Large intestine (tissue), 3 donors: ENCODE data around the gene CFAP299. TPM values are rescaled to one million over a fixed set of nuclear protein-coding genes. Genes with fewer than 3 reads are reported as not detected.
A peak's percentile ranks its signal among the peaks of the same experiment; 100 is the strongest.

Experiments
- DNase-seq, 2 donors: peaks; one replicate each; pipeline versions ENCODE4 v3.0.0 to v3.0.0-alpha.2; 2013
- H3K27ac ChIP-seq: one replicate; pipeline ENCODE4 v1.5.1; 2013; ENCODE audit warnings: low read length
- H3K27me3 ChIP-seq: 2 replicates; pipeline ENCODE4 v1.6.1; 2013; ENCODE audit warnings: low read length; ENCODE audit not compliant: control insufficient read depth, insufficient read depth
- H3K36me3 ChIP-seq: 2 replicates; pipeline ENCODE4 v1.6.1; 2013; ENCODE audit warnings: low read length; ENCODE audit not compliant: control insufficient read depth, insufficient read depth
- H3K4me1 ChIP-seq: one replicate; pipeline ENCODE4 v1.6.1; 2013; ENCODE audit warnings: low read length; ENCODE audit not compliant: control insufficient read depth, insufficient read depth
- H3K4me3 ChIP-seq: one replicate; pipeline ENCODE4 v1.5.1; 2013; ENCODE audit warnings: low read length
- H3K9me3 ChIP-seq: one replicate; pipeline ENCODE4 v1.6.1; 2013; ENCODE audit warnings: mild to moderate bottlenecking, low read depth, low read length, moderate library complexity; ENCODE audit not compliant: control insufficient read depth
- WGBS: methylation state at CpG from one replicate; pipeline ENCODE4 v1.1.5; 2013; ENCODE audit warnings: low lambda C conversion rate; ENCODE audit not compliant: insufficient coverage; 5-methylcytosine and 5-hydroxymethylcytosine counted together
- polyA plus RNA-seq: library from polyadenylated mRNA; unstranded; fragments of 120-200 nt; gene quantifications from one replicate; pipeline ENCODE4 v1.2.1, GENCODE V29; 2013

Gene CFAP299
- polyA plus RNA-seq, 1 donor = 0.16 TPM

DNA sequence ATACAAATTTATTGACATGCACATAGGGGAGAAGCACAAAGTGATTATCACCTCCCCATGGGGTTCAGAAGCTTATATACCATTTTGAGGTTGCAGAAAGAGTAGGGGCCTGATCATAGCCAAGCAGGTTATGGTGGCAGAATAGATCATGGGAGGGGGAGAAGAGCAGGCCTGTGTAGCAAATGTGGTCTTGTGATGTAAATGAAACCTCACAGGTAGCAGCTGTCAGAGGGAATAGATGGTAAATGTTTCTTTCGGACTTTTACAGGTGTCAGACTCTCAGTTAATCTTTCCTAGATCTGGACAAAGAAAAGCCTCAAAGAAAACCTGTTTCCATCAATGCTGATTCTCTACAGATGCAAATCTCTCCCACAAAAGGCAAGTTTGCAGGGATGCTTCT lies 84.4 kb downstream of the CFAP299 start:
- Histone ChIP-seq H3K27me3 (no peaks in the 10 kb centered on the region), H3K4me1 (no peaks in the 10 kb centered on the region), H3K27ac (no peak overlapping the region), H3K9me3 (no peaks in the 10 kb centered on the region), H3K4me3 (no peak overlapping the region), H3K36me3 (no peaks in the 10 kb centered on the region)
- peak in 1 of 2 donors; percentile 20 for DNase-seq
- WGBS = 50% methylated on average over 1 of the region's 1 CpG

GRCh38 chr4:80420638-80421037 lies 85.1 kb downstream of the CFAP299 start:
- Histone ChIP-seq H3K27me3 (no peaks in the 10 kb centered on the region), H3K4me3 (no peak overlapping the region), H3K4me1 (no peaks in the 10 kb centered on the region), H3K9me3 (no peaks in the 10 kb centered on the region), H3K27ac (no peak overlapping the region), H3K36me3 (no peaks in the 10 kb centered on the region)
- no CpG with 5 or more reads among the region's 1 CpG for WGBS
- DNase-seq = no peak

- 100% methylated on average over 1 of the region's 1 CpG for WGBS
- H3K9me3 ChIP-seq = no peaks in the 10 kb centered on the region
- no peaks in the 10 kb centered on the region for H3K27me3 ChIP-seq
- no peaks in the 10 kb centered on the region for H3K4me1 ChIP-seq
- no peak overlapping the region for H3K4me3 ChIP-seq
- DNase-seq = no peak
- no peaks in the 10 kb centered on the region for H3K36me3 ChIP-seq
- H3K27ac ChIP-seq = no peak overlapping the region
These were observed 87.3 kb downstream of the CFAP299 start for GRCh38 chr4:80422727-80423404.

DNA sequence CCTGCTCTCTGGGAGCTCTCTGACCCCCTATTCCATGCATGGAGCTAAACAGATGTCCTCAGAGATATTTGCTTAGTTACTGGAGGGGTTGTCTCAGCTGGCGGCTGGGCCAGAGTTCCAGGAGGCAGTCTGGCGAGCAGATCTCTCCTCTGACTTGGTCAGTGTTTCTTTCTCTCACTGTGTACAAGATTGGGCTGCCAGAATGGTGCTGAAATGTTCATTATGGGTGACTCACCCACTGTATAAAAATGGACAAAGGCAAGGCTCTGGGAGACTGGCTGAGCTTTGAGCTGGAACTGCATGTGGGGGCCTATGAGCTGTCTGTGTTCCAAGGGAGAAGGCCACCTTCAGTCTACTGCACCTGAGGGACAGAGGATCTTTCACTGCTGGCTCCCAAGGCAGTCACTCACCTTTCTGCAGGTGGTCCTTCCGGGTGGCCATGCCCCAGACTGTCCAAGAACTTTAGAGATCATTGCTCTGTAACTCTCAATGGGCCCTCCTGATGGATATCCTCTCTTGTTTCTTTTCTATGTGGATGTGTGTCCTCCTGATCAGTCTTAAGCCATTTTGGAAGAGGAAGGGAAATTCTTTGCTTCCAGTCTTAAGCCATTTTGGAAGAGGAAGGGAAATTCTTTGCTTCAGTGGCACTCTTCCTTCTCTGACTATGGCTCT lies 88.2 kb downstream of the CFAP299 start:
- no peak overlapping the region for H3K4me3 ChIP-seq
- no peaks in the 10 kb centered on the region for H3K36me3 ChIP-seq
- H3K4me1 ChIP-seq = no peaks in the 10 kb centered on the region
- WGBS = no CpG with 5 or more reads among the region's 3 CpGs
- H3K27me3 ChIP-seq = no peaks in the 10 kb centered on the region
- DNase-seq = no peak
- H3K9me3 ChIP-seq = no peaks in the 10 kb centered on the region
- no peak overlapping the region for H3K27ac ChIP-seq

DNA sequence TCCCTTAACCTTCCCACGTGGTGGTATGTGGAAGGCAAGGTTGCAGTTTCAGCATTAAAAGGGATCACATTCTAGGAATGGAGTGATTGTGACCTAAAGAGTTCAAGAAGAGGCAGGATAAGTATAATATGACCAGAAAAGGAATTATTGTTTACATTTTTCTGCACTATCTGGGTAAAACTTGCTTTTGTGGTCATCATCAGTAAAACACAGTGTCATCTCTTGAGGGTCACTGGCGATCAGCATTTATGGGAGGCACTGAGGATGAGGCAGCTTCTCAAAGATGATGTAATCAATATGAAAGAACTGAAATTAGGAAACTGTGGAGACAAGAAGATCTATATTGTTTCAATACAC lies 88.7 kb downstream of the CFAP299 start:
- no peak for DNase-seq
- no CpG with 5 or more reads among the region's 2 CpGs for WGBS
- Histone ChIP-seq H3K4me1 (no peaks in the 10 kb centered on the region), H3K27me3 (no peaks in the 10 kb centered on the region), H3K9me3 (no peaks in the 10 kb centered on the region), H3K4me3 (no peak overlapping the region), H3K27ac (no peak overlapping the region), H3K36me3 (no peaks in the 10 kb centered on the region)

- WGBS = no CpG with 5 or more reads among the region's 4 CpGs
- H3K4me1 ChIP-seq = no peaks in the 10 kb centered on the region
- H3K27ac ChIP-seq = no peak overlapping the region
- peak in 1 of 2 donors; percentile 20 for DNase-seq
- no peaks in the 10 kb centered on the region for H3K36me3 ChIP-seq
- H3K4me3 ChIP-seq = no peak overlapping the region
- H3K9me3 ChIP-seq = no peaks in the 10 kb centered on the region
- H3K27me3 ChIP-seq = no peaks in the 10 kb centered on the region
These were observed 89.9 kb downstream of the CFAP299 start for GRCh38 chr4:80425124-80426100.

- Histone ChIP-seq H3K36me3 (no peaks in the 10 kb centered on the region), H3K4me3 (no peak overlapping the region), H3K27ac (no peak overlapping the region), H3K27me3 (no peaks in the 10 kb centered on the region), H3K4me1 (no peaks in the 10 kb centered on the region), H3K9me3 (no peaks in the 10 kb centered on the region)
- DNase-seq = no peak
- WGBS = 95% methylated on average over 3 of the region's 5 CpGs
These were observed 95.9 kb downstream of the CFAP299 start for GRCh38 chr4:80431203-80431965.

GRCh38 chr4:80434238-80434637 lies 98.7 kb downstream of the CFAP299 start:
- Histone ChIP-seq H3K9me3 (no peaks in the 10 kb centered on the region), H3K27ac (no peak overlapping the region), H3K4me1 (no peaks in the 10 kb centered on the region), H3K36me3 (no peaks in the 10 kb centered on the region), H3K4me3 (no peak overlapping the region), H3K27me3 (no peaks in the 10 kb centered on the region)
- no CpG with 5 or more reads among the region's 1 CpG for WGBS
- DNase-seq = no peak

GRCh38 chr4:80438016-80438415 lies 102.5 kb downstream of the CFAP299 start:
- no peaks in the 10 kb centered on the region for H3K27me3 ChIP-seq

More at GRCh38 chr4:80438016-80438415, 102.5 kb downstream of the CFAP299 start:
- no peaks in the 10 kb centered on the region for H3K4me1 ChIP-seq
- H3K36me3 ChIP-seq = no peaks in the 10 kb centered on the region
- no peak for DNase-seq
- H3K9me3 ChIP-seq = no peaks in the 10 kb centered on the region
- no CpG with 5 or more reads among the region's 1 CpG for WGBS
- no peak overlapping the region for H3K4me3 ChIP-seq
- H3K27ac ChIP-seq = no peak overlapping the region
